WTC11 (cell line): ENCODE results near the gene GTF2H1.

Source experiments
- ELF4 ChIP-seq: sonication (generic); formaldehyde crosslinking; IDR thresholded peaks from 2 replicates; pipeline ENCODE4 v1.8.1; 2022; ENCODE audit warnings: low read depth, mild to moderate bottlenecking, moderate library complexity, missing genetic modification reagents
- GRHL2 ChIP-seq: fragments of 250-450 bp; sonication (Bioruptor Pico); IDR thresholded peaks from 2 replicates; pipeline ENCODE4 v1.8.0; 2022; ENCODE audit warnings: mild to moderate bottlenecking, moderate library complexity; ENCODE audit not compliant: insufficient replicate concordance, severe bottlenecking
- JUN ChIP-seq: sonication (generic); formaldehyde crosslinking; IDR thresholded peaks from 2 replicates; pipeline ENCODE4 v1.8.0; 2023; ENCODE audit warnings: mild to moderate bottlenecking, missing genetic modification reagents
- NR1H2 ChIP-seq: sonication (generic); formaldehyde crosslinking; IDR thresholded peaks from 2 replicates; pipeline ENCODE4 v1.9.0; 2021; ENCODE audit warnings: mild to moderate bottlenecking, moderate library complexity, missing genetic modification reagents
- NR2C2 ChIP-seq: sonication (generic); formaldehyde crosslinking; IDR thresholded peaks from 2 replicates; pipeline ENCODE4 v1.8.0; 2022; ENCODE audit warnings: mild to moderate bottlenecking, missing genetic modification reagents
- RELA ChIP-seq: sonication (generic); formaldehyde crosslinking; IDR thresholded peaks from 2 replicates; pipeline ENCODE4 v1.8.1; 2022; ENCODE audit warnings: missing genetic modification reagents, mild to moderate bottlenecking, borderline replicate concordance
- RORB ChIP-seq: fragments of 250-450 bp; sonication (Bioruptor Pico); IDR thresholded peaks from 2 replicates; pipeline ENCODE4 v1.9.0; 2021; ENCODE audit warnings: mild to moderate bottlenecking
- TEAD4 ChIP-seq: sonication (generic); formaldehyde crosslinking; IDR thresholded peaks from 2 replicates; pipeline ENCODE4 v1.8.0; 2022; ENCODE audit warnings: mild to moderate bottlenecking, missing genetic modification reagents
- TP53 ChIP-seq: sonication (generic); formaldehyde crosslinking; IDR thresholded peaks from 2 replicates; pipeline ENCODE4 v1.8.1; 2023; ENCODE audit warnings: mild to moderate bottlenecking, missing genetic modification reagents
- ZNF138 ChIP-seq: sonication (generic); formaldehyde crosslinking; conservative IDR thresholded peaks from 2 replicates; pipeline ENCODE4 v1.8.1; 2022; ENCODE audit warnings: mild to moderate bottlenecking, moderate library complexity, missing genetic modification reagents
- TF ChIP-seq, protein P1 (sequence below): fragments of 200-600 bp; IDR thresholded peaks from 2 replicates; pipeline ENCODE4 v1.8.0; 2022; ENCODE audit warnings: antibody characterized with exemption
- TF ChIP-seq, protein P2 (sequence below): sonication (generic); formaldehyde crosslinking; IDR thresholded peaks from 2 replicates; pipeline ENCODE4 v1.8.0; 2023; ENCODE audit warnings: missing genetic modification reagents
- TF ChIP-seq, protein P3 (sequence below): sonication (generic); formaldehyde crosslinking; conservative IDR thresholded peaks from 2 replicates; pipeline ENCODE4 v1.8.1; 2022; ENCODE audit warnings: mild to moderate bottlenecking, missing genetic modification reagents
- TF ChIP-seq, protein P4 (sequence below): fragments of 250-450 bp; sonication (Bioruptor Pico); IDR thresholded peaks from 2 replicates; pipeline ENCODE4 v2.1.2; 2022; ENCODE audit warnings: mild to moderate bottlenecking, moderate library complexity

DNA sequence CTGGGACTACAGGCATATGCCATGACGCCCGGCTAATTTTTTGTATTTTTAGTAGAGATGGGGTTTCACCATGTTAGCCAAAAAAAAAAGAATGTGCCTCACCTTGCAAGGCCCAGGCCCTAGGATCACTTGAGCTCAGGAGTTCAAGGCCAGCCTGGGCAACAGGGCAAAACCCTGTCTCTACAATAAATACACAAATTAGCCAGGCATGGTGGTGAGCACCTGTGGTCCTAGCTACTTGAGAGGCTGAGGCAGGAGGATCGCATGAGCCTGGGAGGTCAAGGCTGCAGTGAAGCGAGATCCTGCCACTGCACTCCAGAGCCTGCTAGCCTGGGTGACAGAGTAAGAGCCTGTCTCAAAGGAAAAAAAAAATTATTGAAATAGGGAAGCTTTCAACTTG, 81.7 kb downstream of the GTF2H1 start:
- TF ChIP-seq, protein P1, sequence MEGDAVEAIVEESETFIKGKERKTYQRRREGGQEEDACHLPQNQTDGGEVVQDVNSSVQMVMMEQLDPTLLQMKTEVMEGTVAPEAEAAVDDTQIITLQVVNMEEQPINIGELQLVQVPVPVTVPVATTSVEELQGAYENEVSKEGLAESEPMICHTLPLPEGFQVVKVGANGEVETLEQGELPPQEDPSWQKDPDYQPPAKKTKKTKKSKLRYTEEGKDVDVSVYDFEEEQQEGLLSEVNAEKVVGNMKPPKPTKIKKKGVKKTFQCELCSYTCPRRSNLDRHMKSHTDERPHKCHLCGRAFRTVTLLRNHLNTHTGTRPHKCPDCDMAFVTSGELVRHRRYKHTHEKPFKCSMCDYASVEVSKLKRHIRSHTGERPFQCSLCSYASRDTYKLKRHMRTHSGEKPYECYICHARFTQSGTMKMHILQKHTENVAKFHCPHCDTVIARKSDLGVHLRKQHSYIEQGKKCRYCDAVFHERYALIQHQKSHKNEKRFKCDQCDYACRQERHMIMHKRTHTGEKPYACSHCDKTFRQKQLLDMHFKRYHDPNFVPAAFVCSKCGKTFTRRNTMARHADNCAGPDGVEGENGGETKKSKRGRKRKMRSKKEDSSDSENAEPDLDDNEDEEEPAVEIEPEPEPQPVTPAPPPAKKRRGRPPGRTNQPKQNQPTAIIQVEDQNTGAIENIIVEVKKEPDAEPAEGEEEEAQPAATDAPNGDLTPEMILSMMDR: no peak
- TF ChIP-seq, protein P2, sequence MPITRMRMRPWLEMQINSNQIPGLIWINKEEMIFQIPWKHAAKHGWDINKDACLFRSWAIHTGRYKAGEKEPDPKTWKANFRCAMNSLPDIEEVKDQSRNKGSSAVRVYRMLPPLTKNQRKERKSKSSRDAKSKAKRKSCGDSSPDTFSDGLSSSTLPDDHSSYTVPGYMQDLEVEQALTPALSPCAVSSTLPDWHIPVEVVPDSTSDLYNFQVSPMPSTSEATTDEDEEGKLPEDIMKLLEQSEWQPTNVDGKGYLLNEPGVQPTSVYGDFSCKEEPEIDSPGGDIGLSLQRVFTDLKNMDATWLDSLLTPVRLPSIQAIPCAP (CRISPR knock-in tag): no peak
- TF ChIP-seq RELA (CRISPR knock-in tag) (no peak), TEAD4 (CRISPR knock-in tag) (no peak), NR1H2 (CRISPR knock-in tag) (no peak), RORB (CRISPR knock-in tag) (no peak), JUN (no peak), NR2C2 (CRISPR knock-in tag) (no peak), GRHL2 (CRISPR knock-in tag) (no peak), ELF4 (CRISPR knock-in tag) (no peak), ZNF138 (CRISPR knock-in tag) (no peak), TP53 (CRISPR knock-in tag) (no peak)
- TF ChIP-seq, protein P3, sequence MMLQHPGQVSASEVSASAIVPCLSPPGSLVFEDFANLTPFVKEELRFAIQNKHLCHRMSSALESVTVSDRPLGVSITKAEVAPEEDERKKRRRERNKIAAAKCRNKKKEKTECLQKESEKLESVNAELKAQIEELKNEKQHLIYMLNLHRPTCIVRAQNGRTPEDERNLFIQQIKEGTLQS (CRISPR knock-in tag): no peak
- TF ChIP-seq, protein P4, sequence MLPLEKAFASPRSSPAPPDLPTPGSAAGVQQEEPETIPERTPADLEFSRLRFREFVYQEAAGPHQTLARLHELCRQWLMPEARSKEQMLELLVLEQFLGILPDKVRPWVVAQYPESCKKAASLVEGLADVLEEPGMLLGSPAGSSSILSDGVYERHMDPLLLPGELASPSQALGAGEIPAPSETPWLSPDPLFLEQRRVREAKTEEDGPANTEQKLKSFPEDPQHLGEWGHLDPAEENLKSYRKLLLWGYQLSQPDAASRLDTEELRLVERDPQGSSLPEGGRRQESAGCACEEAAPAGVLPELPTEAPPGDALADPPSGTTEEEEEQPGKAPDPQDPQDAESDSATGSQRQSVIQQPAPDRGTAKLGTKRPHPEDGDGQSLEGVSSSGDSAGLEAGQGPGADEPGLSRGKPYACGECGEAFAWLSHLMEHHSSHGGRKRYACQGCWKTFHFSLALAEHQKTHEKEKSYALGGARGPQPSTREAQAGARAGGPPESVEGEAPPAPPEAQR: no peak
